ENCODE results near the gene ARHGEF4.

Gene ARHGEF4

GRCh38 chr2:130851624-130852382 is 15.1 kb downstream of the ARHGEF4 start:
- FAIRE-seq (peak; percentile 5), DNase-seq (ENCODE audit: low spot score) (no peak)

GRCh38 chr2:130852521-130853115 is 15.9 kb downstream of the ARHGEF4 start:
- FAIRE-seq (no peak), DNase-seq (ENCODE audit: low spot score) (no peak)

- no peak for DNase-seq (ENCODE audit: low spot score)
- FAIRE-seq = peak; percentile 37
Measured at GRCh38 chr2:130853391-130853790, 16.7 kb downstream of the ARHGEF4 start.

- FAIRE-seq = no peak
- DNase-seq (ENCODE audit: low spot score) = no peak
Measured at GRCh38 chr2:130854301-130854700, 17.6 kb downstream of the ARHGEF4 start.

GRCh38 chr2:130864830-130865800 is 28.4 kb downstream of the ARHGEF4 start:
- DNase-seq (ENCODE audit: low spot score) = peak; percentile 40

GRCh38 chr2:130869441-130870160 is 32.9 kb downstream of the ARHGEF4 start:
- FAIRE-seq (no peak), DNase-seq (ENCODE audit: low spot score) (no peak)

More at GRCh38 chr2:130864830-130865800, 28.4 kb downstream of the ARHGEF4 start:
- FAIRE-seq = no peak

GRCh38 chr2:130870161-130870485 is 33.4 kb downstream of the ARHGEF4 start:
- no peak for FAIRE-seq
- no peak for DNase-seq (ENCODE audit: low spot score)

GRCh38 chr2:130870779-130871178 is 34.1 kb downstream of the ARHGEF4 start:
- FAIRE-seq (no peak), DNase-seq (ENCODE audit: low spot score) (no peak)

GRCh38 chr2:130871843-130872740 is 35.4 kb downstream of the ARHGEF4 start:
- no peak for FAIRE-seq
- no peak for DNase-seq (ENCODE audit: low spot score)

GRCh38 chr2:130872741-130873125 is 36.0 kb downstream of the ARHGEF4 start:
- DNase-seq (ENCODE audit: low spot score) = no peak
- no peak for FAIRE-seq

- FAIRE-seq = peak; percentile 35
- peak; percentile 76 for DNase-seq (ENCODE audit: low spot score)
Measured at GRCh38 chr2:130873700-130874346, 37.1 kb downstream of the ARHGEF4 start.

- no peak for DNase-seq (ENCODE audit: low spot score)
- no peak for FAIRE-seq
Measured at GRCh38 chr2:130874512-130874911, 37.8 kb downstream of the ARHGEF4 start.

- no peak for FAIRE-seq
Measured at GRCh38 chr2:130875935-130876334, 39.2 kb downstream of the ARHGEF4 start.

GRCh38 chr2:130877258-130877657 is 40.5 kb downstream of the ARHGEF4 start:
- DNase-seq (ENCODE audit: low spot score) (no peak), FAIRE-seq (no peak)

More at GRCh38 chr2:130875935-130876334, 39.2 kb downstream of the ARHGEF4 start:
- no peak for DNase-seq (ENCODE audit: low spot score)

GRCh38 chr2:130878316-130878715 is 41.6 kb downstream of the ARHGEF4 start:
- FAIRE-seq (no peak), DNase-seq (ENCODE audit: low spot score) (no peak)

- DNase-seq (ENCODE audit: low spot score) = no peak
- peak; percentile 37 for FAIRE-seq
Measured at GRCh38 chr2:130878933-130879332, 42.2 kb downstream of the ARHGEF4 start.

GRCh38 chr2:130882111-130882690 is 45.5 kb downstream of the ARHGEF4 start:
- DNase-seq (ENCODE audit: low spot score) (no peak), FAIRE-seq (no peak)

GRCh38 chr2:130882991-130883390 is 46.3 kb downstream of the ARHGEF4 start:
- no peak for FAIRE-seq

GRCh38 chr2:130883496-130883895 is 46.8 kb downstream of the ARHGEF4 start:
- no peak for DNase-seq (ENCODE audit: low spot score)
- no peak for FAIRE-seq

More at GRCh38 chr2:130882991-130883390, 46.3 kb downstream of the ARHGEF4 start:
- DNase-seq (ENCODE audit: low spot score) = no peak

Measured in urothelium cell line (cell line).